Measurements from ENCODE around the gene AIMP1.

GRCh38 chr4:106303548-106304281, 12.6 kb upstream of the AIMP1 start:
- no peak for TF ChIP-seq CTCF (IDR thresholded peaks at IDR 0.05; ENCODE audit: borderline replicate concordance, extremely low read depth, low read length, poor library complexity, severe bottlenecking)
- TF ChIP-seq EZH2 (IDR thresholded peaks at IDR 0.05; ENCODE audit: borderline replicate concordance, low read depth, low read length, severe bottlenecking), result no peak
